PFSK-1 (cell line): ENCODE data around the gene COL23A1.

ENCODE experiments used
- POLR2AphosphoS5 ChIP-seq: IDR thresholded peaks from 2 replicates; pipeline ENCODE4 v1.6.1; 2012; ENCODE audit warnings: low read depth, mild to moderate bottlenecking, control low read depth, low read length, moderate library complexity
- REST ChIP-seq, 2 experiments: IDR thresholded peaks; 2 replicates each; pipeline versions ENCODE4 v1.6.1 to v1.8.0; 2011 to 2012; ENCODE audit warnings: low read depth in 2 of 2, low read length in 2 of 2, control low read depth in 1 of 2, inconsistent platforms in 1 of 2, mild to moderate bottlenecking in 1 of 2, moderate library complexity in 1 of 2; ENCODE audit not compliant: insufficient read depth in 1 of 2
- SIN3A ChIP-seq: IDR thresholded peaks from 2 replicates; pipeline ENCODE4 v1.6.1; 2012; ENCODE audit warnings: mild to moderate bottlenecking, low read length, moderate library complexity, borderline replicate concordance; ENCODE audit not compliant: insufficient read depth
- TAF1 ChIP-seq: IDR thresholded peaks from 2 replicates; pipeline ENCODE4 v1.6.1; 2012; ENCODE audit warnings: low read length, control low read depth, borderline replicate concordance; ENCODE audit not compliant: insufficient read depth

- TF ChIP-seq REST (IDR thresholded peaks at IDR 0.05; ENCODE audit: insufficient read depth in 1 of 2, low read depth in 2 of 2, low read length in 2 of 2) (no peak), POLR2AphosphoS5 (no peak), TAF1 (no peak), SIN3A (no peak)
These were observed 123.0 kb downstream of the COL23A1 start for GRCh38 chr5:178467205-178467567.
